ENCODE measurements around the gene TMEM14A.
A peak's percentile ranks its signal among the peaks of the same experiment; 100 is the strongest.
"Not testable (repeated sequence)": the region's sequence is repeated elsewhere in the genome, so short reads cannot be mapped to it uniquely, and the experiment has no call there.

TMEM14A gene

GRCh38 chr6:52670502-52671409 lies at the start of gene TMEM14A:
Gene TMEM14A (plus strand): TSS chr6:52671113. CDS start chr6:52677103, 5,990 bp downstream.
- peak; percentile 95 for DNase-seq

GRCh38 chr6:52621631-52622030 lies 49.3 kb upstream of the TMEM14A start:
- no peak for DNase-seq

GRCh38 chr6:52622810-52623209 lies 48.1 kb upstream of the TMEM14A start:
- DNase-seq: no peak

- no peak for DNase-seq
Observed at GRCh38 chr6:52632011-52632410, 38.9 kb upstream of the TMEM14A start.

GRCh38 chr6:52634211-52634610 lies 36.7 kb upstream of the TMEM14A start:
- DNase-seq: no peak

GRCh38 chr6:52635049-52635577 lies 35.8 kb upstream of the TMEM14A start:
- no peak for DNase-seq

- DNase-seq: no peak
Observed at GRCh38 chr6:52636830-52637229, 34.1 kb upstream of the TMEM14A start.

GRCh38 chr6:52639493-52639892 lies 31.4 kb upstream of the TMEM14A start:
- no peak for DNase-seq

- peak; percentile 49 for DNase-seq
Observed at GRCh38 chr6:52640170-52640569, 30.7 kb upstream of the TMEM14A start.

GRCh38 chr6:52640916-52641315 lies 30.0 kb upstream of the TMEM14A start:
- no peak for DNase-seq

- DNase-seq: no peak
Observed at GRCh38 chr6:52641388-52641787, 29.5 kb upstream of the TMEM14A start.

GRCh38 chr6:52641826-52642225 lies 29.1 kb upstream of the TMEM14A start:
- DNase-seq: no peak

- no peak for DNase-seq
Observed at GRCh38 chr6:52642368-52642767, 28.5 kb upstream of the TMEM14A start.

GRCh38 chr6:52643158-52643557 lies 27.8 kb upstream of the TMEM14A start:
- no peak for DNase-seq

- peak; percentile 60 for DNase-seq
Observed at GRCh38 chr6:52644253-52644652, 26.7 kb upstream of the TMEM14A start.

- no peak for DNase-seq
Observed at GRCh38 chr6:52645976-52646375, 24.9 kb upstream of the TMEM14A start.

GRCh38 chr6:52647199-52647598 lies 23.7 kb upstream of the TMEM14A start:
- no peak for DNase-seq

- no peak for DNase-seq
Observed at GRCh38 chr6:52649536-52650160, 21.3 kb upstream of the TMEM14A start.

GRCh38 chr6:52650941-52651340 lies 20.0 kb upstream of the TMEM14A start:
- DNase-seq: no peak

GRCh38 chr6:52653151-52653550 lies 17.8 kb upstream of the TMEM14A start:
- DNase-seq: no peak

- no peak for DNase-seq
Observed at GRCh38 chr6:52654007-52654406, 16.9 kb upstream of the TMEM14A start.

- DNase-seq: no peak
Observed at GRCh38 chr6:52654592-52654991, 16.3 kb upstream of the TMEM14A start.

- DNase-seq: not testable (repeated sequence)
Observed at GRCh38 chr6:52655941-52656340, 15.0 kb upstream of the TMEM14A start.

GRCh38 chr6:52657870-52658269 lies 13.0 kb upstream of the TMEM14A start:
- no peak for DNase-seq

All from femur (tissue), 1 donor.